Skeletal muscle tissue (tissue), 4 donors: Measurements from ENCODE around the gene HS2ST1. TPM values are rescaled to one million over a fixed set of nuclear protein-coding genes. Genes with fewer than 3 reads are reported as not detected.

Experiments used
- H3K27ac ChIP-seq: one replicate; pipeline ENCODE4 v1.7.0; 2013; ENCODE audit warnings: mild to moderate bottlenecking, low read depth, low read length, inconsistent platforms
- H3K27me3 ChIP-seq, 3 donors: one replicate each; pipeline ENCODE4 v1.7.0; 2013; ENCODE audit warnings: low read length in 3 of 3; ENCODE audit not compliant: control insufficient read depth in 3 of 3, insufficient read depth in 3 of 3
- H3K36me3 ChIP-seq, 3 donors: one replicate each; pipeline ENCODE4 v1.7.0; 2013; ENCODE audit warnings: low read length in 3 of 3; ENCODE audit not compliant: control insufficient read depth in 3 of 3, insufficient read depth in 3 of 3
- H3K4me1 ChIP-seq, 3 donors: one replicate each; pipeline ENCODE4 v1.7.0; 2013; ENCODE audit warnings: low read length in 3 of 3, mild to moderate bottlenecking in 3 of 3; ENCODE audit not compliant: control insufficient read depth in 3 of 3, insufficient read depth in 3 of 3
- H3K4me3 ChIP-seq, 3 donors: one replicate each; pipeline ENCODE4 v1.7.0; 2013; ENCODE audit warnings: low read length in 3 of 3
- H3K9ac ChIP-seq, 3 donors: one replicate each; pipeline ENCODE4 v1.7.0; 2013; ENCODE audit warnings: low read length in 3 of 3, mild to moderate bottlenecking in 3 of 3, moderate library complexity in 2 of 3, low read depth in 1 of 3
- H3K9me3 ChIP-seq, 3 donors: one replicate each; pipeline ENCODE4 v1.7.0; 2013; ENCODE audit warnings: low read length in 3 of 3; ENCODE audit not compliant: control insufficient read depth in 3 of 3
- total RNA-seq: library from RNA; depleted of rRNA; stranded (reverse); fragments of >200 nt; gene quantifications from one replicate; pipeline ENCODE4 v1.2.3, GENCODE V29; 2014
- donor health status: Osteomylitis.

HS2ST1 gene
- total RNA-seq, 1 donor from 2014 or later, result 9.9 TPM

DNA sequence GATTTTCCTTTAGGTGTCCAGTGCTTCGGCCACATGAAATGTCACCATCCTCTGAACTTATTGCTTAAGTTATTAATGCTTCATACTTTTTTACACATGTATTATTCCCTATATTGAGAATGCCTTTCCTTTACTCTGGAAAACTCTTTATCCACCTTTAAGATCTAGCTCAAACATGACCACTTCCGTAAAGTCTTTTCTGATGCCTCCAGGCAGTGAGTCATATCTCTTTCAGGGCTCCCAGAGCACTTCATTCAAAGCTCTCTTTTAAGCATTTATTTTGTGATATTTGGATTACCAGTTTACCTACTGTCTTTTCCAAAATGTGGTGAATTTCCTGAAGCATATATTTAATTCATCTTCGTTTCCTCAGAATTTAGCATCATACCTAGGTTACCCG is 178.9 kb downstream of the HS2ST1 start:
- H3K4me1 ChIP-seq, result no peaks in the 10 kb centered on the region
- H3K27me3 ChIP-seq, result no peaks in the 10 kb centered on the region
- no peak overlapping the region for H3K4me3 ChIP-seq
- no peaks in the 10 kb centered on the region for H3K9me3 ChIP-seq
- no peak overlapping the region for H3K9ac ChIP-seq
- H3K27ac ChIP-seq, result no peak overlapping the region
- no peaks in the 10 kb centered on the region for H3K36me3 ChIP-seq

DNA sequence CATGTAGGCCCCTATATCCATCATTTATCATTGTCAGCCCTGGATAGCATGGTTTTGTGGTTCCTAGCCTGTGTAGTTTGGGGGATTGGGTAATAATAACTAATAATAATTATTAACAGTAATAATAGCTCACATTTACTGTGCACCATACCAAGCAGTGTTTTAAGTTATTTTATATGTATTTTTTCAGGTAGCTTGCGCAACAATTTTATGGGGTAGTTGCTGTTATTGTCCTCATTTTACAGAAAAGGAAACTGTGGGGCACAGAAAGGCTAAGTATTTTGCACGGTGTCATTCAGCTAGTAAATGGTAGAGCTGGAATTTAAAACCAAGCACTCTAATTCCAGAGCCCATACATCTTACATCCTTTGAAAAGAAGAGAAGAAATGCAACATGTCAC is 179.8 kb downstream of the HS2ST1 start:
- Histone ChIP-seq H3K36me3 (peaks cover 0 to 2% (median 0%) of the 10 kb centered on the region in 3 donors), H3K4me3 (no peak overlapping the region), H3K27ac (no peak overlapping the region)

DNA sequence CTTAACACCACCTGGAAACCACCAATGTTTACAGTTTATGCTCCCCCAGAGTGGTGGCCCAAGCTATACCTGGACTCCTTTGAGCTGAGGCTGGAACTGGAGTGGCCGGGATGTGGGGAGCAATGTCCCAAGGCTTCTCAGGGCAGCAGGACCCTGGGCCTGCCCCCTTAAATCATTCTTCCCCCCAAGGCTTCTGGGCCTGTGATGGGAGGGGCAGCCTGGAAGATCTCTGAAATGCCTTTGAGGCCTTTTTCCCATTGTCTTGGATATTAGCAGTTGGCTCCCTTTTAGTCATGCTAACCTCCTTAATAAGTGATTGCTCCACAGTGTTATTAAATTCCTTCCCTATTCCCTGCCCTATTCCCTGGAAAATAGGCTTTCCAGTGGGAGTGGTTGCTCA is 185.8 kb downstream of the HS2ST1 start:
- H3K36me3 ChIP-seq, result peaks cover 0 to 2% (median 0%) of the 10 kb centered on the region in 3 donors

More for the DNA sequence above, 179.8 kb downstream of the HS2ST1 start:
- no peak overlapping the region for H3K9ac ChIP-seq
- no peaks in the 10 kb centered on the region for H3K9me3 ChIP-seq
- no peaks in the 10 kb centered on the region for H3K4me1 ChIP-seq
- H3K27me3 ChIP-seq, result no peaks in the 10 kb centered on the region

GRCh38 chr1:87103074-87103473 is 188.6 kb downstream of the HS2ST1 start:
- H3K9me3 ChIP-seq, result peaks cover 0 to 4% (median 2%) of the 10 kb centered on the region in 3 donors
- H3K4me3 ChIP-seq, result no peak overlapping the region
- no peak overlapping the region for H3K27ac ChIP-seq
- peaks cover 0 to 2% (median 0%) of the 10 kb centered on the region in 3 donors for H3K36me3 ChIP-seq
- no peaks in the 10 kb centered on the region for H3K4me1 ChIP-seq
- H3K27me3 ChIP-seq, result no peaks in the 10 kb centered on the region
- H3K9ac ChIP-seq, result no peak overlapping the region

More for the DNA sequence above, 185.8 kb downstream of the HS2ST1 start:
- peaks cover 0 to 4% (median 2%) of the 10 kb centered on the region in 3 donors for H3K9me3 ChIP-seq
- H3K4me3 ChIP-seq, result no peak overlapping the region
- H3K4me1 ChIP-seq, result no peaks in the 10 kb centered on the region
- H3K27ac ChIP-seq, result no peak overlapping the region
- H3K9ac ChIP-seq, result no peak overlapping the region
- H3K27me3 ChIP-seq, result no peaks in the 10 kb centered on the region

DNA sequence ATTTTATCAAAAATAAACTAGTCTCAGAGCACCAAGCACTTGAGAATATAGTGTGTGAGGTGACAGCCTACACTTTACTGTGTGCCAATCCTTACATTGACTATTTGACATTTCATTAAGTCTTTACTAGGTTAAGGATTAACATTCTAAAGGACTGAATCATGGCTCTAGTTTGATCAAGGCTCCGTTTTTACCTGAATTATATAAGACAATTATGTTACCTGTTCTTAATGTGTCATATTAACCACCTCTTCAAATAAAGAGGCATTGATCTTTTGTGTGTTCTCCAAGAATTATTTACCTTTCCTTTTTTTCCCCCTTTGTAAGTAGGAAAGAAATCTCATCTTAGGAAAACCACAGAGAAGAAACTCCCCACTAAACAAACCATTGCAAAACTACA is 189.7 kb downstream of the HS2ST1 start:
- no peak overlapping the region for H3K4me3 ChIP-seq
- H3K4me1 ChIP-seq, result no peaks in the 10 kb centered on the region
- H3K36me3 ChIP-seq, result peaks cover 0 to under 1% (median 0%) of the 10 kb centered on the region in 3 donors
- no peaks in the 10 kb centered on the region for H3K27me3 ChIP-seq
- H3K27ac ChIP-seq, result no peak overlapping the region
- H3K9ac ChIP-seq, result no peak overlapping the region
- H3K9me3 ChIP-seq, result peaks cover 0 to 4% (median 2%) of the 10 kb centered on the region in 3 donors

- H3K9ac ChIP-seq, result no peak overlapping the region
- no peak overlapping the region for H3K27ac ChIP-seq
- no peak overlapping the region for H3K4me3 ChIP-seq
- peaks cover 0 to 2% (median 2%) of the 10 kb centered on the region in 3 donors for H3K9me3 ChIP-seq
- no peaks in the 10 kb centered on the region for H3K27me3 ChIP-seq
- H3K36me3 ChIP-seq, result no peaks in the 10 kb centered on the region
- no peaks in the 10 kb centered on the region for H3K4me1 ChIP-seq
These were observed 190.5 kb downstream of the HS2ST1 start for GRCh38 chr1:87104945-87105344.

DNA sequence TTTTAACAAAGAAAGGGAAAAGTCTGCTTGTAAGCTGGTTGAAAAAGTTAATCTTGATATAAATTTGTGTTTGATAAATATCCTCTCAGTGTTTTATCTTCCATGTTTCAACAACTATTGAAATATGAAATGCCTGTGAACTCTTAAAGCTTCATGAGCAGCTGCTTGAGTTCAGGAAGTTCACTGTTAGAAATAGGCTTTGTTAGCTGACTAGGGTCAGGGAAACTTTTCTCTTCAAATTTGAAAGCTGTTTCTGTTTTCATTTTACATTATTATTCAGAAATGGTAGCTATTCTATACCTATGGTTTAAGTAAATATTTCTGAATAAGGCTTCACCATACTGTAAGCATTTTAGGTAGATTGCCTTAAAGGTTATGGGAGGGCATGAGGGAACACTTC is 191.7 kb downstream of the HS2ST1 start:
- H3K4me3 ChIP-seq, result no peak overlapping the region
- no peak overlapping the region for H3K9ac ChIP-seq
- no peaks in the 10 kb centered on the region for H3K4me1 ChIP-seq
- H3K36me3 ChIP-seq, result no peaks in the 10 kb centered on the region
- H3K27ac ChIP-seq, result no peak overlapping the region
- H3K9me3 ChIP-seq, result no peaks in the 10 kb centered on the region
- H3K27me3 ChIP-seq, result no peaks in the 10 kb centered on the region

GRCh38 chr1:87106867-87107266 is 192.4 kb downstream of the HS2ST1 start:
- no peaks in the 10 kb centered on the region for H3K36me3 ChIP-seq
- H3K27me3 ChIP-seq, result no peaks in the 10 kb centered on the region
- H3K9me3 ChIP-seq, result no peaks in the 10 kb centered on the region
- no peak overlapping the region for H3K4me3 ChIP-seq
- H3K27ac ChIP-seq, result no peak overlapping the region
- H3K4me1 ChIP-seq, result no peaks in the 10 kb centered on the region
- H3K9ac ChIP-seq, result no peak overlapping the region

DNA sequence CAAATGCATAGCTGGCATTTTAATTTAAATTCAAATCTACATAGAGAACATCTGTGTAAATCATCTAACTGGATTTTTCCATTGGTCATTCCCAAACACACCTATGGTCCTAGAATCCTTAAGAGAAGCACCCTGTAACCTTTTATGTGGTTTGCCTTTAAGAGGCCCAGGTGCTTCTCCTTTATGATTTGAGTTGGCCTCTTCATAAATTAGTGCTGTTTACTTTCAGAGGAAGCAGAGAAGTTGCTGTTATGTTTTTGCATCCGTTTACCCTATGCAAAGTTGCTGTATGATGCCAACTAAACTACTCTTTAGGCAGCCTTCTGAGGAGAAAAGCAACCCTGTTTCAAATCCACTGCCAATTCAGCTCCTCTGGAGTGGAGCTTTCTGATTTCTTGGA is 193.8 kb downstream of the HS2ST1 start:
- H3K9ac ChIP-seq, result no peak overlapping the region
- no peaks in the 10 kb centered on the region for H3K36me3 ChIP-seq
- peaks cover 0 to 3% (median 0%) of the 10 kb centered on the region in 3 donors for H3K4me1 ChIP-seq
- H3K27ac ChIP-seq, result no peak overlapping the region
- H3K9me3 ChIP-seq, result no peaks in the 10 kb centered on the region
- no peaks in the 10 kb centered on the region for H3K27me3 ChIP-seq
- H3K4me3 ChIP-seq, result no peak overlapping the region

DNA sequence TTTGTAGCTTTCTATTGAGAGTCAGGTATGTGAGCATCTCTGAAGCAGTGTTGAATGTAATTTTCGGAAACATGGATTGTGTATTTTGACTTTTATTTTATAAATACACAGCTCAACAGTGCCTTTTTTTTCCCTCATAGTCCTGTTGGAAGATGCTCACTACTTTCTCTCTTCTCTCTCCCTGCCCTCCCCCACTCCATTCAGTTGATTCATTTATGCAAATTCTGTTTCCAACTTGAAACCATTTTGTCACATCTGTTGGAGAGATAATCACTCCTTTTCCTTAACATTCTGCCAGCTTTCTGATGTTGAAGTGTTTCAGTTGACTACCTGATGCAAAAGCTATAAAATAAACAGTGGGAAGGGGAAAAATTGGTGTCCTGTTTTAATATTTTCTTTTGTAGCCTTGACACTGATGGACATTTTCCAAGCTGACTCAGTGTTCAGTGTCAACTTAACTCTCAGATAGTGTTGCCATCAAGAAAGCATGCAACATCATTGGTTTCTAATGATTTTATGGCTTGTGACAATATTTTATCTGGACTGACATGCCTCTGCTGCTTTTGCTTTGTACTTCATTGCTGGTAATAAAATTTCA is 194.5 kb downstream of the HS2ST1 start:
- Histone ChIP-seq H3K9ac (no peak overlapping the region), H3K4me3 (no peak overlapping the region), H3K36me3 (no peaks in the 10 kb centered on the region), H3K9me3 (no peaks in the 10 kb centered on the region), H3K27ac (no peak overlapping the region), H3K27me3 (no peaks in the 10 kb centered on the region), H3K4me1 (peaks cover 0 to 8% (median 0%) of the 10 kb centered on the region in 3 donors)
